ENCODE data around the gene AP5B1.
"Not testable (repeated sequence)": the region's sequence is repeated elsewhere in the genome, so short reads cannot be mapped to it uniquely, and the experiment has no call there.

Gene AP5B1

GRCh38 chr11:65774525-65775306, 6.1 kb downstream of the AP5B1 start:
- DNase-seq = no peak
- in situ Hi-C loops (cut with MboI; ENCODE audit: low pct_unique_long_range_greater_than_20kb, low sequenced_read_pairs) = no loop called here

- no peak for DNase-seq
- in situ Hi-C loops (cut with MboI; ENCODE audit: low pct_unique_long_range_greater_than_20kb, low sequenced_read_pairs) = no loop called here
Observed at GRCh38 chr11:65773784-65774411, 6.9 kb downstream of the AP5B1 start.

DNA sequence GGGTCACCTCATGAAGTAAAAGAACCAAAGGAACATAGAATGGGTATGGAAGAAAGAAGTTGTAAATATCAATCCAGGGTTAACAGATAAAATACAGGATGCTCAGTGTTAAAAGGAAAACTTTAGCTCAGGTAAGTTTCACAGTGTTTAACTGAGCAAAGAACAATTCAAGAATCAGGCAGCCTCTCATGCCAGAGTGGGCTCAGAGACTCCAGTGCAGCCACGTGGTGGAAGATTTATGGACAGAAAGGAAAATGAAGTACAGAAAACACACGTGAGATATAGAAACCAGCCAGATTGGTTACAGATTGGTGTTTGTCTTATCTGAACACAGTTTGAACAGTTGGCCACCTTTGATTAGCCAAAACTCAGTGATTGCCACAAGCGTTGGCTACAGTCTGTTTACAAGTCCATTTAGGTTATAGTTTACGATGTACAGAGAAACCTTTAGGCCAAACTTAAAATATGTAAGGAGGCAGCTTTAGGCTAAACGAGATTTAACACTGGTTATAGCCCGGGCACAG, 9.1 kb downstream of the AP5B1 start:
- in situ Hi-C loops (cut with MboI; ENCODE audit: low pct_unique_long_range_greater_than_20kb, low sequenced_read_pairs) = no loop called here
- no peak for DNase-seq

DNA sequence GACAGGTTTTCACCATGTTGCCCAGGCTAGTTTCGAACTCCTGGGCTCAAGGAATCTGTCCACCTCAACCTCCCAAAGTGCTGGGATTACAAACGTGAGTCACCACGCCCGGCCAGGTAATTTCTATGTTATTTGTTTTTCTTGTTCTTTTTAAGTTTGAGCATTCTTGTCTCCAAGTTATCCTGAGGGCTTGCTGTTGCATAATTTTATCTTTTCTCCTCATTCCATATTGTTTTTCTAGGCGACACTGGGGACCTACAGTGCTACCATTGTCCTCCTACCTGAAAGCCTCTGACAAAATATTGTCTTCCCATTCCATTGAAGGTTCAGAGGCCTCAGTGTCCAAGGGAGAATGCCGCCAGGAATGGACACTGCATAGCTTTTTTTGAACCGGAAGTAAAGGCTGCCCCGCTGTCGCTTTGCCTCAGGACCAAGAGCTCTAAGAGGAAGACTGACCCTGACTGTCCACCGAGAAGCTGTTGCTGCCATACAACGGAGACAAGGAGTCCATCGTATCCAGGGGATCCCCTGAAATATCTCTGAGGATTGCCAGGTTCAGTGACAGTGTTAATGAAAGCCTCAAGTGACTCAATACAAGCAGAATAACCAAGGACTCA, 9.7 kb downstream of the AP5B1 start:
- in situ Hi-C loops (cut with MboI; ENCODE audit: low pct_unique_long_range_greater_than_20kb, low sequenced_read_pairs) = no loop called here
- DNase-seq = no peak

DNA sequence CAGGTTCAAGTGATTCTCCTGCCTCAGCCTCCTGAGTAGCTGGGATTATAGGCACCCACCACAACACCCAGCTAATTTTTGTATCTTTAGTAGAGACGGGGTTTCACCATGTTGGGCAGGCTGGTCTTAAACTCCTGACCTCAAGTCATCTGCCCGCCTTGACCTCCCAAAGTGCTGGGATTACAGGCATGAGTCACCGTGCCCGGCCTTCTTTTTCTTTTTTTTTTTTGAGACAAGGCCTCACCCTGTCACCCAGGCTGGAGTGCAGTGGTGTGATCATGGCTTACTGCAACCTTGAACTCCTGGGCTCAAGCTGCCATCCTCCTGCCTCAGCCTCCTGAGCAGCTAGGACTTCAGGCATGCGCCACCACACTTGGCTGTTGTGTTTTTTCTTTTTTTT, 13.0 kb downstream of the AP5B1 start:
- in situ Hi-C loops (cut with MboI; ENCODE audit: low pct_unique_long_range_greater_than_20kb, low sequenced_read_pairs); DNase-seq: not testable (repeated sequence)

DNA sequence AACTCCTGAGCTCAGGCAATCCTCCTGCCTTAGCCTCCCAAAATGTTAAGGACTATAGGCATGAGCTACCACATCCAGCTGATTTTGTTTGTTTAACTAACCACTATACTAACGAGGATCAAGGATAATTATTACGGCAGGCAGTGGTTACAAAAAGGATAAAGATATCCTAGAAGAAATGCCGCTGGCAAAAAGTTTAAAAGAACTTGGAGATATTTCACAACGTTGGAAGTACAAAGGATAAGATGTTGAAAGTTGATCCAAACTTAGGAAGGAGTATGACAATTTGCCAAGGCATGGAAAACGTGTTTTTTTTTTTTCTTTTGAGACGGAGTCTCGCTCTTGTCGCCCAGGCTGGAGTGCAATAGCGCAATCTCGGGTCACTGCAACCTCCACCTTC, 13.4 kb downstream of the AP5B1 start:
- in situ Hi-C loops (cut with MboI; ENCODE audit: low pct_unique_long_range_greater_than_20kb, low sequenced_read_pairs) = no loop called here
- DNase-seq = no peak

GRCh38 chr11:65766535-65766934, 14.2 kb downstream of the AP5B1 start:
- in situ Hi-C loops (cut with MboI; ENCODE audit: low pct_unique_long_range_greater_than_20kb, low sequenced_read_pairs) = no loop called here
- DNase-seq = peak; percentile 27

GRCh38 chr11:65764434-65764833, 16.3 kb downstream of the AP5B1 start:
- in situ Hi-C loops (cut with MboI; ENCODE audit: low pct_unique_long_range_greater_than_20kb, low sequenced_read_pairs) = no loop called here
- no peak for DNase-seq

GRCh38 chr11:65762816-65763215, 18.0 kb downstream of the AP5B1 start:
- in situ Hi-C loops (cut with MboI; ENCODE audit: low pct_unique_long_range_greater_than_20kb, low sequenced_read_pairs); DNase-seq: not testable (repeated sequence)

DNA sequence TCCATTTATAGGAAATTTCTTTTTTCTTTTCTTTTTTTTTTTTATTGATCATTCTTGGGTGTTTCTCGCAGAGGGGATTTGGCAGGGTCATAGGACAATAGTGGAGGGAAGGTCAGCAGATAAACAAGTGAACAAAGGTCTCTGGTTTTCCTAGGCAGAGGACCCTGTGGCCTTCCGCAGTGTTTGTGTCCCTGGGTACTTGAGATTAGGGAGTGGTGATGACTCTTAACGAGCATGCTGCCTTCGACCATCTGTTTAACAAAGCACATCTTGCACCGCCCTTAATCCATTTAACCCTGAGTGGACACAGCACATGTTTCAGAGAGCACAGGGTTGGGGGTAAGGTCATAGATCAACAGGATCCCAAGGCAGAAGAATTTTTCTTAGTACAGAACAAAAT, 18.6 kb downstream of the AP5B1 start:
- DNase-seq; in situ Hi-C loops (cut with MboI; ENCODE audit: low pct_unique_long_range_greater_than_20kb, low sequenced_read_pairs): not testable (repeated sequence)

GRCh38 chr11:65745049-65745448, 35.7 kb downstream of the AP5B1 start:
- no peak for DNase-seq
- in situ Hi-C loops (cut with MboI; ENCODE audit: low pct_unique_long_range_greater_than_20kb, low sequenced_read_pairs) = no loop called here

- in situ Hi-C loops (cut with MboI; ENCODE audit: low pct_unique_long_range_greater_than_20kb, low sequenced_read_pairs) = no loop called here
- no peak for DNase-seq
Observed at GRCh38 chr11:65744699-65745042, 36.1 kb downstream of the AP5B1 start.

GRCh38 chr11:65744026-65744698, 36.6 kb downstream of the AP5B1 start:
- in situ Hi-C loops (cut with MboI; ENCODE audit: low pct_unique_long_range_greater_than_20kb, low sequenced_read_pairs) = no loop called here
- DNase-seq = peak; percentile 55

DNA sequence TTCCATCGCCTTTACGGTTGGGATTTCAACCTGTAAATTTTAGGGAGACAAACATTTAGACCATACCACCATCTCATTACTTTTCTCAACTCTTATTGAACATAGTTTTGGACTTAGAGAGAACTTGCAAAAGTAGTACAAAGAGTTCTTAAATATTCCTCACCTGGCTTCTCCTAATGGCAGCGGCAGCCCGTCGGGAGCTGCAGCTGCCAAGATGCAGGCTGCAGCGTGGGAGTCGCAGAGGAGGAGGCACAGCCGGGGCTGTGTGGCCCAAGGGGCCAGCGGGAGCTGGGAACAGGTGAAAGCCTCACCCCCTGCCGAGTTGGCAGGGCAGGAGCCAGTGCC, 37.1 kb downstream of the AP5B1 start:
- no peak for DNase-seq
- in situ Hi-C loops (cut with MboI; ENCODE audit: low pct_unique_long_range_greater_than_20kb, low sequenced_read_pairs) = no loop called here

DNA sequence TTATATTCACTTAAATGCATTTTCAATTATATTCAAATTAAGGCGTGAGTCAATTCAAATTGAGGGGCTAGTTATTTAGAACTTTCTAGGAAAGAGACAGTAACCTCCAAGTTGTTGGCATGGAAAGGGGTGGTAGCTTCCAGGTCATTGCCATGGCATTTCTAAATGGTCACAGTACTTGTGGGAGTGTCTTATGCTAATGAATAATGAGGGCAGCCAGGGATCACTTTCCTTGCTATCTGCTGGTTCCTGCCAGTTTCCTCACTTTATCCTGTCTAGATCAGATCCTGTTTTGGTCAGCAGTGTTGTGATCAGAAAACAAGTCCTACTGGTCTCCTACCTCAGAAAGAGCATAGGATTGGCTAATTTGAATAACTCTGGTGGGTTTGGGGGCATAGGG, 38.4 kb downstream of the AP5B1 start:
- no peak for DNase-seq
- in situ Hi-C loops (cut with MboI; ENCODE audit: low pct_unique_long_range_greater_than_20kb, low sequenced_read_pairs) = no loop called here

- DNase-seq = no peak
- in situ Hi-C loops (cut with MboI; ENCODE audit: low pct_unique_long_range_greater_than_20kb, low sequenced_read_pairs) = no loop called here
Observed at GRCh38 chr11:65741185-65741584, 39.6 kb downstream of the AP5B1 start.

- in situ Hi-C loops (cut with MboI; ENCODE audit: low pct_unique_long_range_greater_than_20kb, low sequenced_read_pairs) = no loop called here
- no peak for DNase-seq
Observed at GRCh38 chr11:65739022-65739421, 41.8 kb downstream of the AP5B1 start.

DNA sequence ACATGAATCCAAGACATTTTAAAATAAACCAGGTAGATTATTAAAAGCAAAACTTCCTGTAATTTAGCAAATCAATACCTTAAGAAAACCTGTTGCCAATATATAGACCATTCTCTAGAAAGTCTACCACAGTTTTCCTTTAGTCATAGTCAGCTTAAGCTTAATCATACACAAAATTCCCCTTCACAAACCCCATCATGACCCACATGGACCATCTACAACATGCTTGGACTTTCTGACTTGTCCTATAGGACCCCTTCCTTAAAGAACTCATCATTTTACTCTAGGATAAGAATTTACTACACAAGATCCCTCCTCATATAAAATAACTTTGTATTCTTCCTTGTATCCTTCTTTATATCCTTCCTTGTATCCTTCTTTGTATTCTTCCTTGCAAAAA, 44.0 kb downstream of the AP5B1 start:
- in situ Hi-C loops (cut with MboI; ENCODE audit: low pct_unique_long_range_greater_than_20kb, low sequenced_read_pairs) = no loop called here
- DNase-seq = no peak

GRCh38 chr11:65735111-65735510, 45.7 kb downstream of the AP5B1 start:
- in situ Hi-C loops (cut with MboI; ENCODE audit: low pct_unique_long_range_greater_than_20kb, low sequenced_read_pairs); DNase-seq: not testable (repeated sequence)

GRCh38 chr11:65730461-65730860, 50.3 kb downstream of the AP5B1 start:
- no peak for DNase-seq
- in situ Hi-C loops (cut with MboI; ENCODE audit: low pct_unique_long_range_greater_than_20kb, low sequenced_read_pairs) = no loop called here

Measured in KBM-7 (cell line).